Nephron progenitor cell (in vitro differentiated cells): ENCODE measurements around the gene CECR2.
A peak's percentile ranks its signal among the peaks of the same experiment; 100 is the strongest.

Experiments used
- DNase-seq: peaks from one replicate; pipeline ENCODE4 v3.0.0; 2021
- H3K27ac Mint-ChIP-seq: 2 replicates; pipeline ENCODE4 v1.8.0; 2021; ENCODE audit warnings: mild to moderate bottlenecking, moderate library complexity, mixed read lengths
- H3K27me3 Mint-ChIP-seq: 2 replicates; pipeline ENCODE4 v1.8.0; 2021; ENCODE audit warnings: mild to moderate bottlenecking, low read depth, mixed read lengths; ENCODE audit not compliant: poor library complexity
- H3K36me3 Mint-ChIP-seq: 2 replicates; pipeline ENCODE4 v1.8.0; 2021; ENCODE audit warnings: low read depth, mixed read lengths
- H3K4me1 Mint-ChIP-seq: 2 replicates; pipeline ENCODE4 v1.8.0; 2021; ENCODE audit warnings: mixed read lengths
- H3K4me3 Mint-ChIP-seq: 2 replicates; pipeline ENCODE4 v1.8.0; 2021; ENCODE audit warnings: mild to moderate bottlenecking, moderate library complexity, mixed read lengths
- H3K9me3 Mint-ChIP-seq: 2 replicates; pipeline ENCODE4 v1.8.0; 2021; ENCODE audit warnings: mild to moderate bottlenecking, moderate library complexity, mixed read lengths
- CTCF ChIP-seq: fragments of 200-600 bp; sonication (generic); IDR thresholded peaks from 2 replicates; pipeline ENCODE4 v1.5.0; 2021; ENCODE audit warnings: antibody characterized with exemption

The CECR2 gene

GRCh38 chr22:17334983-17335382, 34.3 kb upstream of the CECR2 start:
- DNase-seq, result no peak
- H3K27me3 Mint-ChIP-seq, result peaks cover 10% of the 10 kb centered on the region
- no peaks in the 10 kb centered on the region for H3K36me3 Mint-ChIP-seq
- no peak overlapping the region for H3K4me3 Mint-ChIP-seq
- peaks cover 33% of the 10 kb centered on the region for H3K4me1 Mint-ChIP-seq
- H3K9me3 Mint-ChIP-seq, result no peaks in the 10 kb centered on the region
- no peak overlapping the region for H3K27ac Mint-ChIP-seq
- no peak for TF ChIP-seq CTCF

GRCh38 chr22:17336061-17336460, 33.2 kb upstream of the CECR2 start:
- no peak overlapping the region for H3K27ac Mint-ChIP-seq
- no peak for TF ChIP-seq CTCF
- no peaks in the 10 kb centered on the region for H3K9me3 Mint-ChIP-seq
- H3K27me3 Mint-ChIP-seq, result peaks cover 10% of the 10 kb centered on the region
- no peaks in the 10 kb centered on the region for H3K36me3 Mint-ChIP-seq
- H3K4me3 Mint-ChIP-seq, result no peak overlapping the region
- DNase-seq, result no peak
- peaks cover 33% of the 10 kb centered on the region for H3K4me1 Mint-ChIP-seq

- TF ChIP-seq CTCF, result no peak
- peaks cover 10% of the 10 kb centered on the region for H3K27me3 Mint-ChIP-seq
- no peak for DNase-seq
- no peaks in the 10 kb centered on the region for H3K9me3 Mint-ChIP-seq
- H3K4me3 Mint-ChIP-seq, result no peak overlapping the region
- no peaks in the 10 kb centered on the region for H3K36me3 Mint-ChIP-seq
- H3K27ac Mint-ChIP-seq, result no peak overlapping the region
- H3K4me1 Mint-ChIP-seq, result peaks cover 38% of the 10 kb centered on the region
Measured at GRCh38 chr22:17337639-17338038, 31.6 kb upstream of the CECR2 start.

- Mint-ChIP-seq H3K27ac (no peak overlapping the region), H3K4me3 (no peak overlapping the region), H3K4me1 (peaks cover 28% of the 10 kb centered on the region), H3K36me3 (no peaks in the 10 kb centered on the region), H3K9me3 (no peaks in the 10 kb centered on the region), H3K27me3 (peaks cover 10% of the 10 kb centered on the region)
- DNase-seq, result no peak
- TF ChIP-seq CTCF, result no peak
Measured at GRCh38 chr22:17339095-17339693, 30.1 kb upstream of the CECR2 start.

GRCh38 chr22:17342361-17342760, 26.9 kb upstream of the CECR2 start:
- Mint-ChIP-seq H3K4me1 (peaks cover 17% of the 10 kb centered on the region), H3K4me3 (no peak overlapping the region), H3K9me3 (no peaks in the 10 kb centered on the region), H3K27ac (peak overlapping the region; percentile 30), H3K27me3 (peaks cover 6% of the 10 kb centered on the region), H3K36me3 (no peaks in the 10 kb centered on the region)
- no peak for TF ChIP-seq CTCF
- no peak for DNase-seq

- TF ChIP-seq CTCF, result no peak
- no peak overlapping the region for H3K4me3 Mint-ChIP-seq
- H3K4me1 Mint-ChIP-seq, result peaks cover 13% of the 10 kb centered on the region
- H3K36me3 Mint-ChIP-seq, result no peaks in the 10 kb centered on the region
- H3K27ac Mint-ChIP-seq, result no peak overlapping the region
- H3K27me3 Mint-ChIP-seq, result peaks cover 3% of the 10 kb centered on the region
- no peak for DNase-seq
- H3K9me3 Mint-ChIP-seq, result peaks cover 3% of the 10 kb centered on the region
Measured at GRCh38 chr22:17343766-17344165, 25.5 kb upstream of the CECR2 start.
